Gastrocnemius medialis (tissue), 4 donors: ENCODE data around the gene TUBB.

ENCODE experiments used
- CTCF ChIP-seq, 5 experiments: fragments of 450-650 bp in 3 of 5; fragments of 200-600 bp in 2 of 5; sonication (generic) in 2 of 5; IDR thresholded peaks in 4 of 5; conservative IDR thresholded peaks in 1 of 5; 1 replicate in 4 of 5; 2 replicates in 1 of 5; pipeline ENCODE4 v1.5.1; 2016 to 2019; ENCODE audit warnings: antibody characterized with exemption in 5 of 5, mild to moderate bottlenecking in 3 of 5, moderate library complexity in 3 of 5
- POLR2A ChIP-seq, 2 donors: fragments of 450-650 bp; IDR thresholded peaks; one replicate each; pipeline ENCODE4 v1.6.1; 2017; ENCODE audit warnings: antibody characterized with exemption in 2 of 2, mild to moderate bottlenecking in 2 of 2, moderate library complexity in 2 of 2

- TF ChIP-seq CTCF (IDR thresholded peaks at IDR 0.05 in 4 of 5, conservative IDR thresholded peaks at IDR 0.05 in 1 of 5) (no peak), POLR2A (IDR thresholded peaks at IDR 0.05) (no peak)
Observed at GRCh38 chr6:30747300-30747687, 27.1 kb downstream of the TUBB start.
